BE2C (cell line): ENCODE results near the gene RAB11FIP5.

Experiments used
- DNase-seq: peaks from one replicate; pipeline ENCODE4 v3.0.0-alpha.2; 2020
- H3K27me3 ChIP-seq: fragments of 250-450 bp; sonication (Bioruptor Pico); 2 replicates; pipeline ENCODE4 v1.5.1; 2020; ENCODE audit warnings: mild to moderate bottlenecking
- H3K36me3 ChIP-seq: fragments of 250-450 bp; sonication (Bioruptor Pico); 2 replicates; pipeline ENCODE4 v1.5.1; 2020; ENCODE audit warnings: mild to moderate bottlenecking
- H3K4me1 ChIP-seq: fragments of 250-450 bp; sonication (Bioruptor Pico); 2 replicates; pipeline ENCODE4 v1.5.1; 2020
- H3K4me3 ChIP-seq: 2 replicates; pipeline ENCODE4 v1.5.1; 2011; ENCODE audit warnings: low read depth, low read length
- H3K9me3 ChIP-seq: fragments of 250-450 bp; sonication (Bioruptor Pico); 2 replicates; pipeline ENCODE4 v1.5.1; 2020
- CTCF ChIP-seq: IDR thresholded peaks from 2 replicates; pipeline ENCODE4 v1.5.1; 2012; ENCODE audit warnings: mild to moderate bottlenecking, low read depth, low read length

Gene RAB11FIP5

GRCh38 chr2:73036766-73037165 is 76.0 kb downstream of the RAB11FIP5 start:
- TF ChIP-seq CTCF, result no peak
- Histone ChIP-seq H3K4me1 (no peaks in the 10 kb centered on the region), H3K27me3 (no peaks in the 10 kb centered on the region), H3K4me3 (no peak overlapping the region), H3K9me3 (no peaks in the 10 kb centered on the region), H3K36me3 (no peaks in the 10 kb centered on the region)
- peak; percentile 17 for DNase-seq

- no peaks in the 10 kb centered on the region for H3K9me3 ChIP-seq
- TF ChIP-seq CTCF, result peak; percentile 15; the same call in 1 of the 2 replicates
Measured at GRCh38 chr2:73035899-73036711, 76.6 kb downstream of the RAB11FIP5 start.

GRCh38 chr2:73034661-73035375 is 77.9 kb downstream of the RAB11FIP5 start:
- no peaks in the 10 kb centered on the region for H3K4me1 ChIP-seq
- TF ChIP-seq CTCF, result no peak
- H3K4me3 ChIP-seq, result no peak overlapping the region

More at GRCh38 chr2:73035899-73036711, 76.6 kb downstream of the RAB11FIP5 start:
- Histone ChIP-seq H3K36me3 (no peaks in the 10 kb centered on the region), H3K27me3 (no peaks in the 10 kb centered on the region), H3K4me1 (no peaks in the 10 kb centered on the region), H3K4me3 (no peak overlapping the region)
- DNase-seq, result peak; percentile 13

GRCh38 chr2:73033766-73034381 is 78.9 kb downstream of the RAB11FIP5 start:
- no peak for DNase-seq

More at GRCh38 chr2:73034661-73035375, 77.9 kb downstream of the RAB11FIP5 start:
- no peaks in the 10 kb centered on the region for H3K9me3 ChIP-seq
- no peak for DNase-seq
- H3K36me3 ChIP-seq, result no peaks in the 10 kb centered on the region
- no peaks in the 10 kb centered on the region for H3K27me3 ChIP-seq

GRCh38 chr2:73033142-73033765 is 79.5 kb downstream of the RAB11FIP5 start:
- H3K4me3 ChIP-seq, result no peak overlapping the region
- DNase-seq, result no peak
- TF ChIP-seq CTCF, result no peak
- no peaks in the 10 kb centered on the region; the same call in 1 of the 2 replicates for H3K4me1 ChIP-seq
- H3K9me3 ChIP-seq, result no peaks in the 10 kb centered on the region
- H3K36me3 ChIP-seq, result no peaks in the 10 kb centered on the region
- no peaks in the 10 kb centered on the region for H3K27me3 ChIP-seq

More at GRCh38 chr2:73033766-73034381, 78.9 kb downstream of the RAB11FIP5 start:
- no peaks in the 10 kb centered on the region for H3K27me3 ChIP-seq
- no peaks in the 10 kb centered on the region; the same call in 1 of the 2 replicates for H3K4me1 ChIP-seq
- H3K9me3 ChIP-seq, result no peaks in the 10 kb centered on the region
- TF ChIP-seq CTCF, result no peak
- H3K36me3 ChIP-seq, result no peaks in the 10 kb centered on the region
- no peak overlapping the region for H3K4me3 ChIP-seq
